HG03066 (cell line): Measurements from ENCODE around the gene MAK.
"Not testable (repeated sequence)": the region's sequence is repeated elsewhere in the genome, so short reads cannot be mapped to it uniquely, and the experiment has no call there.

Experiments
- ATAC-seq: cut with Tn5 transposase; IDR thresholded peaks from one replicate; pipeline ENCODE4 v1.9.1; 2021; ENCODE audit warnings: low read depth; ENCODE audit not compliant: unreplicated experiment

Gene MAK

GRCh38 chr6:10854922-10855632 is 16.7 kb upstream of the MAK start:
- ATAC-seq, result no peak

- ATAC-seq, result not testable (repeated sequence)
Measured at GRCh38 chr6:10853849-10854300, 15.5 kb upstream of the MAK start.

DNA sequence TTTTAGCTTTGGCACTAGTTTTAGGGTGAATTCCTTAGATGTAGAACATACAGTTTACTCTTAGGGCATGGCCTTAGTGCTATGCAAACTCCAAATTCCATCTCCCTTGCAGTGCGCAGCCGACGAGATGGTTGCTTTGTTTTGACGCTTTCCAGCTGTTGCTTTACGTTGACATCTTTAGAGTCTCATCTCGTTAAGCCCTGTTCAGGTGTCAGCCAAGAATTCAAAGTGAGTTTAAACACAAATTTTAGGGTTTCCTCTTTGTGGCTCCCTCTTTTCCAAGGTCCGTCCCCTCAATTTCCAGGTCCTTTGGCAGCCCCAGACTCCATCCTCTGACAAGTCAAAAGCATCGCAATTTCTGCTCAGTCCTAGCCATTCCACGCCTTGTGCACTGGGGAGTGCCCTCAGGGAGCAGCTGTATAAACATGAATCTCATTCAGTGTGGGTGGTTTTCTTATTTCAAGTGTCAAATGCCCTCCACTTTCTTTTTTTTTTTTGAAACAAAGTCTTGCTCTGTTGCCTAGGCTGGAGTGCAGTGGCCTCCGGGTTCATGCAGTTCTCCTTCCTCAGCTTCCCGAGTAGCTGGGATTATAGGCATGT is 14.1 kb upstream of the MAK start:
- ATAC-seq, result no peak

DNA sequence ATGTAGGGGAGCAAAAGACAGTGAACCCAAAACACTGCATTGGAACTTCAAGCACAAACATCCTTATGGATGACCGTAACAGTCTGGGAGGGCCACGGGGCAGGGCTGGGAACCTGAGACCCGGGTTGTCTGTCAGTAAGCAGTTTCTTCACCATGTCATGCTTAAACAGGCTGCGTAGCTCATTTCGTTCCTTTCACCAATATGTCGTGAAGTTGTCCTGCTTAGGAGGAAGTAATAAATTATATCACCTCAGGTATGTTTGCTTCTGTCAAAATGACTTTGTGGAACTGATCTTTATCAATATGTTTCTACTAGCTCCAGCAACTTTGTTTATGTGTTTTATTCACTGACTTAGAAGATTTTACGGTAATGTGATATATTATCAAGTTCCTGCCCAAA is 12.4 kb upstream of the MAK start:
- ATAC-seq, result no peak

DNA sequence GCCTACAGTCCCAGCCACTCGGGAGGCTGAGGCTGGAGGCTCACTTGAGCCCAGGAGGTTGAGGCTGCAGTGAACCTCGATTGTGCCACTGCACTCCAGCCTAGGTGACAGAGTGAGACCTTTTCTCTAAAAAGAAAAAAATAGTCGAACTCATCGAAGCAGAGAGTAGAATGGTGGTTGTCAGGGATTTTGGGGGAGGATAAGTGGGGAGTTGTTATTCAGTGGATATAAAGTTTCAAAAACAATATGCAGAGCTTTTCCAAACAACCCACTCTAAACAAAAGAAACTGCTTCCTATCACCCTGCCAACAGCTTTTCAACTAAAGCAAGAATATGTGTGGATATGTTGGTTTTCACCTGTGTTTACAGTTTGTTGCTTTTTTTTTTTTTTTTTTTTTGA is 11.6 kb upstream of the MAK start:
- ATAC-seq, result no peak

DNA sequence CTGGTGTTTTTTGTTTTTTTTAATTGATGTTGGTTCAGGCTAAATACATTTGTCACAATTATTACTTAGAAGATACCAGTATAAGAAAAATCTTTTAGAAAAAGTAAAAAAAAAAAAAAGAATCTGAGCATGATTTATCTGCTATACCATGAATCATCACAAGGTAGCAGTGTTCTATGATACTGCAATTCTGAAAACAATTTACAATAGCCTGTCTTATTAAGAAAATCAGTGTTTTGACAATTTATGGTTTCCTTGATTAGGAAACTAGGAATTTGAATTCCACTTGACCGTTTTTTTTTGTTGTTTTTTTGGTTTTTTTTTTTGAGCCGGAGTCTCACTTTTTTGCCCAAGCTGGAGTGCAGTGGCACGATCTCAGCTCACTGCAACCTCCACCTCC is 9.3 kb upstream of the MAK start:
- no peak for ATAC-seq

- no peak for ATAC-seq
Measured at GRCh38 chr6:10843554-10843953, 5.2 kb upstream of the MAK start.

- peak; percentile 68 for ATAC-seq
Measured at GRCh38 chr6:10838794-10839333, 525 bp upstream of the MAK start.

DNA sequence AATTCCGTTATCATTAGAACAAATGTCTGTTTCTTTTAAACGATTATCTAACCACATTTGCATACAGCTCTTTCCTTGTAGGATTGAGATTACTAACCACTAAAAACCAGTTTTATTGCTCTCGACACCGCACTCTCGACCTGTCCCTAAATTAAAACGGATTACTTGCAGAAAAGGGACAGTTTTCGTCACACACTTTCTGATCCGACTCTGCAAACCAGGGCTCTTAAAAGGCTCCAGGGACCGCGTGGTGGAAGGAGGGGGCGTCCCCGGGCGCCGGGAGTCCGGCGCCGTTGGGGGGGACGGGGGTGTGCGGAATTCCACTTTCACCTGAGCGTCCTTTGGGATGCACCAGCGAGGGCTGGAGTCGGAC is 731 bp downstream of the MAK start:
- no peak for ATAC-seq

DNA sequence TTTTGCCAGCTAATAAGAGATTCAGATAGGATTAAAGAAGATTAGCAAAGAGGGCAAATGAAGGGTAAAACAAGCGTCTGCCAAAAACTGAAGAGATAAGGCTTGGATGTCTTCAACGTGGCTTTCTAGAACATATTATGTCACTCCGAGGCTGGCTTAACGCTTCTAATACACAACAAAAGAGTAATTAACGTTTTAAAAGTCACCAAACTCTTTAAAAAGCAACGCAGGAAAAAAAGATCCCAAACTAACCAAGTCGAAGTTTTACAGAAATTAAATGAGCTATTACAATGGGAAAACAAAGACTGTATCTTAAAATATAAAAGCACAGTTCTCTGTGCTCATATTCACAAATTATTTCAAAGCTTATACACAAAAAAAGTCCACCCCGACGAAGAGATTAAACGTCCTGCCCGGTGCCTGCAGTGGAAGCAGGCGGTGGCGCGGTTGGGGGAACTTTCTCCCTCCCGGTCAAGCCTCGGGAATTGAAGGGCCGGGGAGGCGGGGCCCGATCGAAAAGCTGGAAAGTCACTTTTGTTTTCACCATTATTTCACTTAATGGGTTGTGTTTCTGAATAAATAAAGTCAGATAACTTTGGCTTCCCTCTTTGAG is 1.2 kb downstream of the MAK start:
- no peak for ATAC-seq

- no peak for ATAC-seq
Measured at GRCh38 chr6:10834823-10835222, 3.5 kb downstream of the MAK start.

GRCh38 chr6:10831609-10832008 is 6.7 kb downstream of the MAK start:
- ATAC-seq, result no peak

- ATAC-seq, result no peak
Measured at GRCh38 chr6:10824819-10825218, 13.5 kb downstream of the MAK start.

DNA sequence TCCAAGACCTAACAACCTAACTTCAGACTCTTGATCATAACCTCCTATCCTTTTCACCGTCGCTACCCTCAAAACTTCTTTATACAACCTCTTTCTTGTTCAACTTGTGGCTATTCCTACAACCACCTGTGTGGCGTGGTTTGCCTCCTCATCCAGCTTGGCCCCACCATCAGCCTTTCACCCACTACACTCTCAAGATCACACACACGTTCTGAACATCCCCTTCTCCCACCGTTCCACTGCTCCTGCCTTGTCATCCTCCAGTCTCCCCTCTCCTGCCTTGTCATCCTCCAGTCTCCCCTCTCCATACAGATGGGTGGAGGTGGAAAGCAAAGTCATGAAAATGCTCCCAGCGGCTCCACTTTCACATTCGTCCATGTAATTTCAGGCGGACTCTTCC is 14.0 kb downstream of the MAK start:
- ATAC-seq, result no peak

GRCh38 chr6:10814176-10814575 is 24.2 kb downstream of the MAK start:
- ATAC-seq, result not testable (repeated sequence)

GRCh38 chr6:10809098-10809497 is 29.2 kb downstream of the MAK start:
- no peak for ATAC-seq

- no peak for ATAC-seq
Measured at GRCh38 chr6:10808376-10808775, 30.0 kb downstream of the MAK start.

- peak; percentile 85 for ATAC-seq
Measured at GRCh38 chr6:10801224-10801848, 37.0 kb downstream of the MAK start.

DNA sequence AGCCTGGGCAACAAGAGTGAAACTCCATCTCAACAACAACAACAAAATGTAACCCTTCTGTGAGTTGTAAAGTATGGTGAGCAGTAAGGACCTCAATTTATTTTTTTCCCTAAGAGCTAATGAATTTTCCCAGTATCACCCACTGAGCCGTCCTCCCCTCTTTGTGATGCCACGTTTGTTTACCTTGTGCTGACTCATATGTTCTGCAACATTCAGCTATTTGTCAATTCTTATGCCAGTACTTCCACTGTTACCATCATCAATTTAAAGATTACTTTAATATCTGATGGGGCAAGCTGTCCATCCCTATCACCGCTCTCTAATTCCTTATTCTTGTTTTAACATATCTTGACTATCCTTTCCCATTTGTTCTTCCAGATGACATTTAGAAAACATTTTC is 37.5 kb downstream of the MAK start:
- no peak for ATAC-seq

- ATAC-seq, result no peak
Measured at GRCh38 chr6:10794239-10794638, 44.1 kb downstream of the MAK start.

DNA sequence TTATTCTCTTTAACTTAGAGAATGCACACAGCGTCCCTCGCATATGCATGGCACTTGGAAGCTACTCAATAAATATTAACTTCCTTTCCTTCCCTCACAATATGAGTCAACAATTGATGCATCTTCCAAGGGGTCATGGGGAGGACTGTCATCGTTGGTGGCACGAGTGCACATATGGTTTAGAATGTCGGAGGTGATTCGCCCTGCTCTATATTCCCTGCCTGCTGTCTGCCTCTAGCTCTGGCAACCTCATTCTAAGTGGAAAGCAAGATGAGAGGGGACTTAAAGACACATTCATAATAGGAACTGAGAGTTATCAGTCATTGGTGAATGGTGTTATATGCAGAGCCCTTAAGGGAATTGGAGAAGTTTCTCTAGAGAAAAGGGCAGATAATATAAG is 44.6 kb downstream of the MAK start:
- ATAC-seq, result no peak
